ENCODE results near the gene HCFC2. TPM values are rescaled to one million over a fixed set of nuclear protein-coding genes. Genes with fewer than 3 reads are reported as not detected.

HCFC2 gene
- polyA plus RNA-seq, 1 donor (not counting 4 experiments of a cell fraction or from before 2014, with no cell fraction given), result 8.3 TPM

DNA sequence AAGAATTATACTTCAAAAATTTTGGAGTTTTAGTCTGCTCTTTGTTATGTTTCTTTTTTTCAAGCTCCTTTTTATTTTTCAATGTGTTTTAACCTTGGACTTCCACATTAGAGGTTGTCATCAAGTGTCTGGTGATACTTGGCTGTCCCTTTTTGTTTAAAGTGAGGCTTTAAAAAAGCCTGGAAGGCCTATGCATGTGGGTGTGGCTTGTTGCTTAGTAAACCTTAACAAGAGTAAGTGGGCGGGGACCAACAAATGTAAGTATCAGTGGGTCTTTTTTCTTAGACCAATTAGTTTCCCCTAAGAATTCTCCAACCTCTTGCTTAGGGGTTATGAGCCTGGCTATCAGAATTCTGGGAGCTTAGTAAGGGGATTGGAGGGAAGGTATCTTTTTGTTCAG is 26.4 kb downstream of the HCFC2 start:
- Histone ChIP-seq H3K36me3 (ENCODE audit: control insufficient read depth in 2 of 2, extremely low read depth in 1 of 2, insufficient read depth in 2 of 2, low read length in 2 of 2) (peaks cover 0 to 15% of the 10 kb centered on the region in 2 experiments), H3K27me3 (ENCODE audit: control insufficient read depth, extremely low read depth, insufficient read depth, low read length) (no peaks in the 10 kb centered on the region), H3K79me2 (ENCODE audit: control insufficient read depth, insufficient read depth, low read length) (no peaks in the 10 kb centered on the region), H2AFZ (ENCODE audit: control insufficient read depth, low read length) (no peak overlapping the region), H3K4me3 (ENCODE audit: control insufficient read depth in 2 of 3, extremely low read depth in 1 of 3, insufficient read depth in 2 of 3, low read depth in 1 of 3, low read length in 3 of 3) (no peak overlapping the region), H3K9me1 (ENCODE audit: control insufficient read depth, extremely low read depth, insufficient read depth, low read length) (no peaks in the 10 kb centered on the region), H3K9me3 (ENCODE audit: control insufficient read depth, low read depth, low read length) (no peaks in the 10 kb centered on the region), H4K20me1 (ENCODE audit: control insufficient read depth, extremely low read depth, insufficient read depth, low read length) (no peaks in the 10 kb centered on the region), H3K27ac (ENCODE audit: control insufficient read depth, insufficient read depth, low read length) (no peak overlapping the region), H3K4me2 (ENCODE audit: control insufficient read depth, extremely low read depth, insufficient read depth, low read depth, low read length) (no peak overlapping the region), H3K4me1 (ENCODE audit: control insufficient read depth, extremely low read depth, insufficient read depth, low read length) (no peaks in the 10 kb centered on the region), H3K9ac (ENCODE audit: control insufficient read depth, extremely low read depth, insufficient read depth, low read length) (no peak overlapping the region)
- dilution Hi-C loops (cut with MboI; ENCODE audit: extremely low pct_ligation_motif_present, low sequenced_read_pairs), result no loop called here
- no peak for FAIRE-seq
- no peak for DNase-seq (ENCODE audit: low read depth, low spot score)
- TF ChIP-seq EZH2 (IDR thresholded peaks at IDR 0.05; ENCODE audit: low read length), result no peak
- TF ChIP-seq, protein P1, sequence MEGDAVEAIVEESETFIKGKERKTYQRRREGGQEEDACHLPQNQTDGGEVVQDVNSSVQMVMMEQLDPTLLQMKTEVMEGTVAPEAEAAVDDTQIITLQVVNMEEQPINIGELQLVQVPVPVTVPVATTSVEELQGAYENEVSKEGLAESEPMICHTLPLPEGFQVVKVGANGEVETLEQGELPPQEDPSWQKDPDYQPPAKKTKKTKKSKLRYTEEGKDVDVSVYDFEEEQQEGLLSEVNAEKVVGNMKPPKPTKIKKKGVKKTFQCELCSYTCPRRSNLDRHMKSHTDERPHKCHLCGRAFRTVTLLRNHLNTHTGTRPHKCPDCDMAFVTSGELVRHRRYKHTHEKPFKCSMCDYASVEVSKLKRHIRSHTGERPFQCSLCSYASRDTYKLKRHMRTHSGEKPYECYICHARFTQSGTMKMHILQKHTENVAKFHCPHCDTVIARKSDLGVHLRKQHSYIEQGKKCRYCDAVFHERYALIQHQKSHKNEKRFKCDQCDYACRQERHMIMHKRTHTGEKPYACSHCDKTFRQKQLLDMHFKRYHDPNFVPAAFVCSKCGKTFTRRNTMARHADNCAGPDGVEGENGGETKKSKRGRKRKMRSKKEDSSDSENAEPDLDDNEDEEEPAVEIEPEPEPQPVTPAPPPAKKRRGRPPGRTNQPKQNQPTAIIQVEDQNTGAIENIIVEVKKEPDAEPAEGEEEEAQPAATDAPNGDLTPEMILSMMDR (optimal IDR thresholded peaks at IDR 0.05 in 1 of 3, IDR thresholded peaks at IDR 0.05 in 1 of 3, conservative IDR thresholded peaks at IDR 0.05 in 1 of 3; ENCODE audit: extremely low read depth in 1 of 3, insufficient read depth in 2 of 3, low read length in 3 of 3), result no peak

DNA sequence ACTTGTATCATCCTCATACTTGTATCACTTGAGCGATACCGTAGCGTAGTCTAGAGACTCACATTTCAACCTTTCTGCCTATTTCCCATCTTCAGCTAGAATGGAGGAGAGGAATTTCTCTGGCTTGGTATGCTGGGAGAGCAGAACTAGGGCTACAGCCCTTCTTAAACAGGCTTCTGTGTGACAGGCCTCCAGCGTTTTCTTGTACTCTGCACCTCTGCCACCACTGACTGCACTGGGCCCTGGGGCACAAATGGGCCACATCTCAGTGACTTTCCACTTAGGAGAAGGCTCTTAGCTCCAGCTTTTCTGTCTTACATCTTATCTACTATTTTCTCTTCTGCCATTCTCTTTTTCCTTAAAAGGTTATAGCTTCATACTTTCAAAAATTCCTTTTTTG is 26.8 kb downstream of the HCFC2 start:
- Histone ChIP-seq H2AFZ (ENCODE audit: control insufficient read depth, low read length) (no peak overlapping the region), H3K36me3 (ENCODE audit: control insufficient read depth in 2 of 2, extremely low read depth in 1 of 2, insufficient read depth in 2 of 2, low read length in 2 of 2) (peaks cover 0 to 11% of the 10 kb centered on the region in 2 experiments), H3K9me1 (ENCODE audit: control insufficient read depth, extremely low read depth, insufficient read depth, low read length) (no peaks in the 10 kb centered on the region), H3K4me1 (ENCODE audit: control insufficient read depth, extremely low read depth, insufficient read depth, low read length) (no peaks in the 10 kb centered on the region), H3K79me2 (ENCODE audit: control insufficient read depth, insufficient read depth, low read length) (no peaks in the 10 kb centered on the region), H3K9me3 (ENCODE audit: control insufficient read depth, low read depth, low read length) (no peaks in the 10 kb centered on the region), H3K4me2 (ENCODE audit: control insufficient read depth, extremely low read depth, insufficient read depth, low read depth, low read length) (no peak overlapping the region), H4K20me1 (ENCODE audit: control insufficient read depth, extremely low read depth, insufficient read depth, low read length) (no peaks in the 10 kb centered on the region), H3K27me3 (ENCODE audit: control insufficient read depth, extremely low read depth, insufficient read depth, low read length) (no peaks in the 10 kb centered on the region), H3K27ac (ENCODE audit: control insufficient read depth, insufficient read depth, low read length) (no peak overlapping the region), H3K4me3 (ENCODE audit: control insufficient read depth in 2 of 3, extremely low read depth in 1 of 3, insufficient read depth in 2 of 3, low read depth in 1 of 3, low read length in 3 of 3) (no peak overlapping the region), H3K9ac (ENCODE audit: control insufficient read depth, extremely low read depth, insufficient read depth, low read length) (no peak overlapping the region)
- no peak for DNase-seq (ENCODE audit: low read depth, low spot score)
- TF ChIP-seq EZH2 (IDR thresholded peaks at IDR 0.05; ENCODE audit: low read length), result no peak
- TF ChIP-seq, protein P1 (optimal IDR thresholded peaks at IDR 0.05 in 1 of 3, IDR thresholded peaks at IDR 0.05 in 1 of 3, conservative IDR thresholded peaks at IDR 0.05 in 1 of 3; ENCODE audit: extremely low read depth in 1 of 3, insufficient read depth in 2 of 3, low read length in 3 of 3), result no peak
- no peak for FAIRE-seq
- dilution Hi-C loops (cut with MboI; ENCODE audit: extremely low pct_ligation_motif_present, low sequenced_read_pairs), result no loop called here

Measured in keratinocyte (primary cell).